HG03460 (cell line): Measurements from ENCODE around the gene GRXCR2.
"Not testable (repeated sequence)": the region's sequence is repeated elsewhere in the genome, so short reads cannot be mapped to it uniquely, and the experiment has no call there.

Experiments used
- ATAC-seq: cut with Tn5 transposase; IDR thresholded peaks from one replicate; pipeline ENCODE4 v1.9.1; 2021; ENCODE audit not compliant: unreplicated experiment

GRXCR2 gene

DNA sequence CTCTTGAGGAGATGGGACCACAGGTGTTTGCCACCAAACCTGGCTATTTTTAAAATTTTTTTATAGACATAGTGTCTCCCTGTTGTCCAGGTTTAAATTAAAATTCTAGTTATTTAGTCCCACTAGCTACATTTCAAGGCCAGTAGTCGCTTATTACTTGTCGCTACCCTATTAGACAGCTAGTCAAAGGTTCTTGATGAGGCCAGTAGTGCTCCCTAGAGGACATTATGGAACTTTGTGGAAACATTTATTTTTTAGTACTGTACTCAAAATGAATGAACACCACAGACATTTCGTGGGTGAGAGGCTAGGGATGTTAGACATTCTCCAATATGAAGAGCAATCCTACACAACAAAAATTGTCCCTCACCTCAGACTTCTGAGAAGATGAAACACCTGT lies 14.4 kb upstream of the GRXCR2 start:
- no peak for ATAC-seq

DNA sequence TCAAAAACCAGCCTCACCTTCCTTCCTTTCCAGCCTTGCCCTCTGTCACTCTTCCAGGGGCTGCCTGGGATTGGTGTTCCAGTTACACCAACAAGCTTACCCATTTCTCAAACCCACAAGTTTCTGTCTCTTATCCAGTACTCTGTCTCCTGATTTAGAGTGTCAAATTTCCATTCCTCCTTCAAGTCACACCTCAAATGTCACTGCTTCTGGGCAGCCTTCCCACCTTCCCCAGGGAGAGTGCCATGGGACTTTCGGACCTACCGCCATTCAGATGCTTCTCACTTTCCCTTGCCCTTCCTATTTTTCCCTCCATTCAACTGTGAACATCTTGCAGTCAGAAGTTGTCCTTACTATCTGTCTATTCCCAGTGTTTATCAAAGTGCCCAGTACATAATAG lies 2.0 kb upstream of the GRXCR2 start:
- no peak for ATAC-seq

GRCh38 chr5:145872486-145872885 lies 328 bp downstream of the GRXCR2 start:
- ATAC-seq: no peak

DNA sequence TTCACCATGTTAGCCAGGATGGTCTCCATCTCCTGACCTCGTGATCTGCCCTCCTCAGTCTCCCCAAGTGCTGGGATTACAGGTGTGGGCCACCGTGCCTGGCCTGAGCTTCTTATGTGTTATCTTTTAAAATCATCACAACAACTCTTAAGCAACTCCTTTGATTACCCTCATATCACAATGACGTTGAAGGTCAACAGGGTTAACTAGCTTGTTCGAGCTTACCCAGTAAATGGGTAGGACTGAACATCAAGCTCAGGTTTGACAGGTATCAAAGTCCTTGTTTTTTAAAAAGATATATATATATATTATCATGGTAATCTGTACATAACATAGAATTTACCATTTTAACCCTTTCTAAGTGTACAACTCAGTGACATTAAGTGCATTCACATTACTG lies 3.1 kb downstream of the GRXCR2 start:
- ATAC-seq: no peak

GRCh38 chr5:145867806-145868205 lies 5.0 kb downstream of the GRXCR2 start:
- ATAC-seq: no peak

DNA sequence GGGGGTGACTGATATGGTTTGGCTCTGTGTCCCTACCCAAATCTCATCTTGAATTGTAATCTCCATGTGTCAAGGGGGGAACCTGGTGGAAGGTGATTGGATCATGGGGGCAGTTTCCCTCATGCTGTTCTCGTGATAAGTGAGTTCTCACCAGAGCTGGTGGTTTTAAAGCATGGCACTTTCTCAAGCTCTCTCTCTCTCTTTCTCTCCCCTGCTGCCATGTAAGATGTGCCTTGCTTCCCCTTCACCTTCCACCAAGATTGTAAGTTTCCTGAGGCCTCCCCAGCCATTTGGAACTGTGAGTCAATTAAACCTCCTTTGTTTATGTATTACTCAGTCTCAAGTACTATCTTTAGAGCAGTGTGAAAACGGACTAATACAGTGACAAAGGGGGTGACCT lies 8.4 kb downstream of the GRXCR2 start:
- ATAC-seq: not testable (repeated sequence)

DNA sequence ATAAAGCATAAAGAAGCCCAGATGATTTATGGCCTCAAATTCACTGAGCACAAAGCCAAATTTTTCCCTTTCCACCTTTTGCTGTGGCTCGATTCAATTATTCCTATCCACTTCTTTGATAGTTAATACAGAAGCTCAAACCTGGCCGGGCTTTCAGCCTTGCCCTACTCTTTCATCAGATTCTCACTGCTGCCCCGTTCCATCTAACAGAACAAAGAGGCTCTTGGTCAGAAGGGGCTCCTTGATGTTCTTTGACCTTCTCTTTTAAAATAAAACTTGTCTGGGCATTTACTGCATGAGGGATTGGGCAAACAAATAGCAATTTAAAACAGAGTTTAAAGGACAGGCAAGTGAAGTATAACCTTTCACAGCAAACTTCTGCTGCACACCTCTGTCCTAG lies 9.8 kb downstream of the GRXCR2 start:
- ATAC-seq: no peak

DNA sequence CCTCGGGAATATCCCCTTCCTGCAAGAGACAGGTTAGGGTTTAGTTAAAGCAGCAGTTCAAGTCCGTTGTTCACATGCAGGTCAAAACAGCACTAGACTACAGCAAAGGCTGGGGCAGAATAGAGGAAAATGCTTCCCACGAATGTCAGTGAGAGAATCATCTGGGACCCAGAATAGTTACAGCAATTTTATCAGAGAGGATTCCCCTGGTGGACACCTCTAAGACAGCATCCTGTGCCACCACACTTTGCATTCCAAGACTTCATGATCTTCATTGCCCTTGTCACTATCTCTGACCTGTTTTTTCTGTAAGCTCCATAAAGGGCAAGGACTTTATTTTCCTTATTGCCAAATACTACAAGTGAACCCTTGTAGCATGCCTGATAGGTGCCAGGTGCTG lies 12.9 kb downstream of the GRXCR2 start:
- ATAC-seq: no peak

DNA sequence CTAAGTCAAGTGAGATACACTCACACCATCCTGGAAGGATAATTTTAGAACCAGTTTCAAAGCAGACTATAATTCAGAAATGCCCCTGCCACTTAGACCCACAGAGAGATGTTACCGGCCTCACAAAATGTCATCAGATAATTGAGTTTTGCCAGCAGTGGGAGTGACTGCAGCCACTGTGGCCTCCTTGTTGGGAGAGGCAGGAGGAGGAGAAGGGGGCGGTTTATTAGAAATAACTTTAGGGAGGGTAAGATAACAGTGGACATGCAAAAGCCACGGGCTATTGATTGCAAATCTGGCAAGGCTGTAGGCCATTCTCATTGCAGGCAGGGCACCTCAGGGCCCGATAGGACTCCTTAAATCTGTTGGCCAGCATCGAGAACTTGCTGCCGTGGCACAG lies 13.4 kb downstream of the GRXCR2 start:
- ATAC-seq: no peak

DNA sequence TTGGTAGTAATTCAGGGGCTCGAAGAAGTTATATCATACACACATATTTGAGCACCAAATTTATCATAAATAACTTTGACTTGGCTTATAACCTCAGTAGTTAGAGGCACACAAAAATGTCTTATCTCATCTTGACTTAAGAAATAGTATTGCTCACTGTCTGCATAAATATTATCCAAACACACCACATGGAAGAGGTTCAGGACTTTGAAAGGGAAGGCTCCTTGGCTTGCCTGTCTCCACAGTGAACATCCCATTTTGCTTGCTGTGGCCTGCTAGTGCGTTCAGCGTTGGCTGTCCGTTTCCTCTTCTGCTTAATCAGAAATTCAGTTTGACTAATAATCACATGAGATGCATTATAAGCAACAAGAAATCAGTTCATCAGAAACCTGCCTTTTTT lies 13.9 kb downstream of the GRXCR2 start:
- ATAC-seq: no peak

DNA sequence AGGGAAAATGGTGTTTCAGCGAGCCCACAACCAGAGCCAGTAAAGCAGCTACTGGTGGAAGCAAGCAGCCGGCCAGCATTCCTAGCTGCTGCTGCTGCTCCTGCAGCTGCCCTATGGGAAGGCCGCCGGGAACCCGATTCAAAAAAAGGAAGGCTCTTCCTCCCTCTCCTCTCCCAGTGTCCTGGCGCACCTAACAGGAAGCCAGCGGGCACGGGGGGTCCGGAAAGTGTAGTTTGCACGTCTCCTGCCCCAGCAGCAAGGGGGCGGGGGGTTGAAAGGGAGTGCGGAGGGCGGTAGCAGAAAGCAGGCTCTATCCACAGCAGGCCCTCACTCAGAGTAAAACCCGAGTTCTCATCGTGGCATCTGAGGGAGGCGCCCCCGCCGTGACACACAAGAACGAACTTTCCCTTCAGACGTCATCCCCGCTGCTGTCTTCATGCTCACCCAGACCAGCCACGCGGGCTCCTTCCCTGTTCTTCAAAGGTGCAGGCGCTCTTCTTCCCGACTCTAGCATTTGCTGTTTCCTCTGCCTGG lies 16.5 kb downstream of the GRXCR2 start:
- ATAC-seq: no peak

DNA sequence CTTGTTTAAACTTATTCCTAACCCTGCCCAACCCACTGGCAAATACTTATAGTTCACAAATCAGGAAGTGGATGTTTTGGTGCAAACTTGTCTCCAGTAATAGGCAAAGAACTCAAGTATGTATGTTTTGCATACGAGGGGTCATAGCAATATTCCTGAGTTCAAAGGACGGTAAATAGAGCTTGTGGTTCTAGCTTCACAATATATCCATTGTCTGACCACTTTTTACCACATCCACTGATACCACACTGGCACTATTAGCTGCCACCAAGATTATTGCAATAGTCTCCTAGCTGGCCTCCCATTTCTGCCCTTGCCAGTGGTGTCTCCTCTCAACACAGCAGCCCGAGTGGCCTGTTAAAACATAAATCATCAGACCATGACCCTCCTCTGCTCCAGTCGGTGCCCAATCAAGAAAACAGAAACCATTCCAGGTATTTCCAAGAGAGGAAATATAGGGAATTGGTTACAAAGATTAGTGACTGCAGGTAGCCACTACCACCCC lies 17.0 kb downstream of the GRXCR2 start:
- no peak for ATAC-seq

GRCh38 chr5:145854651-145855258 lies 18.1 kb downstream of the GRXCR2 start:
- ATAC-seq: no peak

- ATAC-seq: no peak
These were observed 18.9 kb downstream of the GRXCR2 start for GRCh38 chr5:145853781-145854376.

GRCh38 chr5:145852990-145853389 lies 19.8 kb downstream of the GRXCR2 start:
- ATAC-seq: no peak

DNA sequence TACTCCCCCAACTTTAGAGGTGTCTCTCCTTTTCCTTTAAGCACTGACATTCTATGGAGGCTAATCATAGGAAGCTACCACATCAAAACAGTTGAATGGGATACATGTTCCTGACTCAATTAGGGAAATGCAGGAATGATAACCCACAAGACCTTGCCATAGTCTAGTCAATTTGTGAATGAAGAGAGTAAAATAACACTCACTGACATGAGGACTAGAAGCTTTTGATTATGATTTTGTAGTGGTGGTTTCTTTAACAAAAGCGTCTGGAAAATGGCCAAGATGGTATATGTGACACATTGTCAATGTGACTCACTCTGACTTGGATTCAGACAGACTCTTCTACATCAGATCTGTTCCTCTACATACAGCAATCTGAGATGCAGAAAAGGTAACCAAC lies 24.0 kb downstream of the GRXCR2 start:
- no peak for ATAC-seq

DNA sequence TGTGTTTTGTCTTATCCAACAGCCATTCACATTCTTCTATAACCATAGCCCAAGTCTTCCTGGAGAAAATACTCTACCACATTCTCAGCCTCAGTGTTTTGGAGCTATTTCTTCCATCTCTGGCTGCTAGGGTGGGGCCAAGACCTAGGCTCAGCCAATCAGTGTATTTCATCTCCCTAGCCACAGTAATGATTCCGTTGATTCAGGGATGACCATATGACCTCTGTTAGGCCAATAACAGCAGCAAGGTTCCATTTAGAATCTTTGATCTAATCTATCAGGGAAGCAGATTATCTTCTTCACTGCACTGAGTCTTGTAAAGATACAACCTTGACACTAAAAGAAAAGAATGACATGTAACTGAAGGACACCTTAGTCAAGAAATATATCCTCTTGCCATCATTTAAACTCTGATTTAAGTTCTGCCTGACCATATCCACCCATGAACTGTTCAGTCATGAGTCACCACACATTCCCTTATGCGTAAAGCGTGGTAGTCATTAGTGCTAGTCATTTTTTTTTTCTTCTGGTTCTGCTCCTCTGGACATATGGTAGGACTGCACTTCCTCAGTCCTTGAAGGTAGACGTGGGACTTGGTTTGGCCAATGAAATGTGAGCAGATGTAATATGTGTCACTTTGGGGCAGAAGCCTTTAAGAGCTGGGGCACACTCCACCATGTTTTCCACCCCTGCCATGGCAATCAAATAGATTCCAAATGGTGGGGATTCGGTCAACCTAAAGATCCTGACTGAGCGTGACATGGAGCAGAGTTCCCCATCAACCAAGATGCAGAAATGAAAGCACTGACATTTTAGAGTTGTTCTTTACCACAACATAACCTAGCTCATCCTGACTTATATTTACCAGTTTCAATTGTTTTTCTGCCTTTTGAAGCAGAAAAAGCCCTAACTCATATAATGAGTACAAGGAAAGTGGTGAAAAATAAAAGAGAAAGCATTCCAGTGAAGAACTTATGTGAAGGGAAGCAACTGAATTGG lies 25.0 kb downstream of the GRXCR2 start:
- ATAC-seq: no peak

- no peak for ATAC-seq
These were observed 26.7 kb downstream of the GRXCR2 start for GRCh38 chr5:145846081-145846480.

DNA sequence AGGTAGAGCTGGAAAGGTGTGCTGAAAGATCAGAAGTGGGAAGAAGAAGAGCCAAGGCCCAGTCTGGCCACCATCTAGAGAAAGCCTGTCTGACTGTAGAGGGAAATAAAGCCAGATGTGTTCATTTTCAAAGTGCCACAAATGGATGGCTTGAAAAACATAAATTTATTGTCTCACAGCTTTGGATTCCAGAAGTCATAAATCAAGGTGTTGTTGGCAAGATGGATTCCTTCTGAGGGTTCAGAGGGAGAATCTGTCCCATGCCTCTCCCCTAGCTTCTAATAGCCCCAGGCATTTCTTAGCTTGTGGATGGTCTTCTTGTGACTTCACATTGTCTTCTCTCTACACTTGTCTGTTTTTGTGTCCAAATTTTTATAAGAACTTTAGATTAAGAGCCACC lies 31.5 kb downstream of the GRXCR2 start:
- ATAC-seq: no peak

DNA sequence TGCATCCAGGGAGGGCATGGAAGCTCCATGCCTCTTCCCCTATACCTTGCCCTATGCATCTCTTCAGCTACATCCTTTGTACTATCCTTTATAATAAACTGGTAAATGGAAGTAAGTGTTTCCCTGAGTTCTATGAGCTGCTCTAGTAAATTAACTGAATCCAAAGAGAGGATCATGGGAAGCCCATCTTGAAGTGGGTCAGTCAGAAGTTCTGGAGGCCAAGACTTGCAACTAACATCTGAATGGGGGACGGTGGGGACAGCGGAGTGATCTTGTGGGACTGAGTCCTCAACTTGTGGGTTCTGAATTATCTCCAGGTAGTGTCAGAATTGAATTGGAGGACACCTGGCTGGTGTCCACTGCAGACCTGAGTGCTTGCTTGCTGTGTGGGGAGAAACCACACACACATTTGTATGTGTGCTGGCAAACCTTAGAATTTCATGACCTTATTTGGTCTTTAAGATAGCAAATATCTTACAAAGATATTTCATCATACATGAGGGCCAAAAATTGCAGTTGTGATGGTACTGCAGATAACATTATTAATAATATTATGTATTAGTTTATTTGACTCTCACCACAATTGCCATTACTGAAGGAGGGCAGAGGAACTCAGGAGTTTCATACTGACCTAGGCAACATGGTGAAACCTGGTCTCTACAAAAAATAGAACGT lies 32.2 kb downstream of the GRXCR2 start:
- no peak for ATAC-seq

DNA sequence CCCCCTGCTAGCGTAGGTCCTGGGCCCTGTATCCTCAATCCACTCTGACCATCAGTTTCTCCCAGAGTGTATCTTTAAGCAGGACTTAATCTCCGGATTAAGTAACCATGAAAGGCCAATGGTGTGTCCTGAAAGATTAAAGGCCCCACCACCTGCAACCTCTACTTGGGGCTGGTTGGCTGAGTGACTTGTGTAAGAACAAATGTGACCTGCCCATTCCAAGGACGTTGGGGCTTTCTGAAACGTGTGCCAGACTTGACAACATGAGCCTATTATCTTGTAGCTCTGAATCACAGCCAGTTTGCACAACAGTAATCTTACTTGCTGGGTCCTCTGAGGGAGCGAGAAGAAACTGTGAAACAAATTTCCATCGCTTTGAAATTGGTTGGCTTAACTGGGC lies 34.5 kb downstream of the GRXCR2 start:
- ATAC-seq: no peak
